Peyer's patch (tissue), 4 donors: ENCODE measurements around the gene FXN. TPM values are rescaled to one million over a fixed set of nuclear protein-coding genes. Genes with fewer than 3 reads are reported as not detected.
"Not testable (repeated sequence)": the region's sequence is repeated elsewhere in the genome, so short reads cannot be mapped to it uniquely, and the experiment has no call there.

Source experiments
- DNase-seq, 3 donors: peaks; one replicate each; pipeline ENCODE4 v3.0.0-alpha.2; 2017 to 2019
- H3K27ac ChIP-seq, 4 donors: fragments of 200-600 bp; sonication (generic); one replicate each; pipeline ENCODE4 v1.5.1; 2016 to 2019
- H3K27me3 ChIP-seq, 2 donors: fragments of 200-600 bp; sonication (generic); one replicate each; pipeline ENCODE4 v1.5.1; 2019
- H3K36me3 ChIP-seq, 3 donors: fragments of 200-600 bp; sonication (generic); one replicate each; pipeline ENCODE4 v1.5.1; 2016 to 2019
- H3K4me1 ChIP-seq, 4 donors: fragments of 200-600 bp; sonication (generic); one replicate each; pipeline ENCODE4 v1.5.1; 2016 to 2019
- H3K4me3 ChIP-seq, 4 donors: fragments of 200-600 bp; sonication (generic); 1 replicate in 3 of 4; 2 replicates in 1 of 4; pipeline ENCODE4 v1.5.1; 2016 to 2019; ENCODE audit warnings: mild to moderate bottlenecking in 1 of 4
- H3K9me3 ChIP-seq, 4 donors: fragments of 200-600 bp; sonication (generic); one replicate each; pipeline ENCODE4 v1.5.1; 2016 to 2019; ENCODE audit warnings: mild to moderate bottlenecking in 1 of 4
- POLR2A ChIP-seq, 2 donors: fragments of 450-650 bp; IDR thresholded peaks; one replicate each; pipeline ENCODE4 v1.5.1; 2017; ENCODE audit warnings: antibody characterized with exemption in 2 of 2, mild to moderate bottlenecking in 2 of 2, moderate library complexity in 2 of 2
- total RNA-seq, 4 donors: library from RNA; depleted of rRNA; stranded (reverse); fragments of >200 nt; gene quantifications; one replicate each; pipeline ENCODE4 v1.1.0, GENCODE V29; 2016
- TF ChIP-seq, protein P1 (sequence below), 6 experiments: fragments of 450-650 bp in 4 of 6; fragments of 200-600 bp in 2 of 6; sonication (generic) in 1 of 6; IDR thresholded peaks; one replicate each; pipeline ENCODE4 v1.5.1; 2017 to 2019; ENCODE audit warnings: antibody characterized with exemption in 6 of 6, mild to moderate bottlenecking in 3 of 6, moderate library complexity in 1 of 6

Gene FXN
- total RNA-seq, 4 donors from 2014 or later: 1.7 to 4.2 (median 2.7) TPM

DNA sequence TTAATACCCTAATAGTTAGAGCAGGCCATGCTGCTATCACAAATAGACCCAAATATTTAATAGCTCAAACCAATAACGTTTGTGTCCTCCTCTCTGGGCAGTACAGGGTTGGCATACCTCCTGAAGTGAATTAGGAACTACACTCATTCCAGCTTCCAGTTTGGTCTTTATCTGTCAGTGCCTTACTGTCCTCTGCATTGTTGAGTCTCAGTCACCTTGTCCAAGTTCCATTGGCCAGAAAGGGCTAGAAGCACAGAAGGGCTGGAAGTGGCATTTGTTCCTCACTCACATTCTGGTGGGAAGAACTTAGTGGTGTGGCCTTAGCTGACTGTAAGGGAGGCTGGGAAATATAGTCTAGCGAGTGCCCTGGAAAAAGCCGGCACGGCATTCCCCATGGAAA, 11.2 kb downstream of the FXN start:
- Histone ChIP-seq H3K27ac (no peak overlapping the region), H3K9me3 (no peaks in the 10 kb centered on the region), H3K4me3 (no peak overlapping the region), H3K27me3 (no peaks in the 10 kb centered on the region), H3K36me3 (peaks cover 0 to 16% (median 0%) of the 10 kb centered on the region in 3 donors), H3K4me1 (no peaks in the 10 kb centered on the region)
- TF ChIP-seq POLR2A (IDR thresholded peaks at IDR 0.05): no peak
- TF ChIP-seq, protein P1, sequence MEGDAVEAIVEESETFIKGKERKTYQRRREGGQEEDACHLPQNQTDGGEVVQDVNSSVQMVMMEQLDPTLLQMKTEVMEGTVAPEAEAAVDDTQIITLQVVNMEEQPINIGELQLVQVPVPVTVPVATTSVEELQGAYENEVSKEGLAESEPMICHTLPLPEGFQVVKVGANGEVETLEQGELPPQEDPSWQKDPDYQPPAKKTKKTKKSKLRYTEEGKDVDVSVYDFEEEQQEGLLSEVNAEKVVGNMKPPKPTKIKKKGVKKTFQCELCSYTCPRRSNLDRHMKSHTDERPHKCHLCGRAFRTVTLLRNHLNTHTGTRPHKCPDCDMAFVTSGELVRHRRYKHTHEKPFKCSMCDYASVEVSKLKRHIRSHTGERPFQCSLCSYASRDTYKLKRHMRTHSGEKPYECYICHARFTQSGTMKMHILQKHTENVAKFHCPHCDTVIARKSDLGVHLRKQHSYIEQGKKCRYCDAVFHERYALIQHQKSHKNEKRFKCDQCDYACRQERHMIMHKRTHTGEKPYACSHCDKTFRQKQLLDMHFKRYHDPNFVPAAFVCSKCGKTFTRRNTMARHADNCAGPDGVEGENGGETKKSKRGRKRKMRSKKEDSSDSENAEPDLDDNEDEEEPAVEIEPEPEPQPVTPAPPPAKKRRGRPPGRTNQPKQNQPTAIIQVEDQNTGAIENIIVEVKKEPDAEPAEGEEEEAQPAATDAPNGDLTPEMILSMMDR (IDR thresholded peaks at IDR 0.05): no peak
- DNase-seq: no peak

DNA sequence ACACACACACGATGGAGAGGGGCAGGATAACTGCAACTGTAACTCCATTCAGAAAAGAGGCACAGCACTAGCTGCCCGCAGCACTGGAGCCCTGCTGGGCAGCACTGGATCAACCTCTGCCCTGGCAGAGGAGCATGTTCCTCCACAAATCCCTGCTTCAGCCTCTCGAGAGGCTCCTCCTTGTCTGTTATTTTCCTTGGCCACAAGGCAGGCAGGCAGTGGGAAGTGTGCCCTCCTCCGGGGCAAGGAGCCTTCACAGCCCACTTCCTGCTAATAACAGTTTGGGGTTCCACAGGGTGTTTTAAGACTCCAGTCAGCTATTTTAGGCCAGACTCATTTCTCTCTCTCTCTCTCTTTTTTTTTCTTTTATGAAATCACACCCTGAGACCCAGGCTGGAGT, 11.8 kb downstream of the FXN start:
- Histone ChIP-seq H3K9me3 (no peaks in the 10 kb centered on the region), H3K27ac (no peak overlapping the region), H3K4me1 (no peaks in the 10 kb centered on the region), H3K4me3 (no peak overlapping the region), H3K27me3 (no peaks in the 10 kb centered on the region), H3K36me3 (peaks cover 0 to 16% (median 0%) of the 10 kb centered on the region in 3 donors)
- TF ChIP-seq, protein P1 (IDR thresholded peaks at IDR 0.05): no peak
- DNase-seq: no peak

DNA sequence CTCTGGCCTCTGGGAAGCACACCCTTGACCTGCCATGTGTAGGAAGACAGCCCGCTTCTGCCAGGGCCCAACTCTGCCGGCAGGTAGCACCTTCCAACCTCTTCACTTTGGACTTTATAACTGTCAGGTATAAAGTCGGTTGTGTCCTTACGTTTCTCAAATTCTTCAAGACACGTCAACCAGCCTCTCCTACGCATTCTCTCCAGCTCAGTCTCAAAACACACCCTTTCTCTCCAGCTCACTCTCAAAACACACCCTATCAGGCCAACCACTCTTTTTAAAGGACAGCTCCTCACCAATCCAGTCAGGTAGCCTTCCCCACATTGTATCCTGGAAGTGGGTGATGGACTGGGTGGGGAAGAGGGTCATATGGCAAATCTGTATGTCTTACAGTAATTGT, 13.5 kb downstream of the FXN start:
- TF ChIP-seq POLR2A (IDR thresholded peaks at IDR 0.05): no peak
- TF ChIP-seq, protein P1 (IDR thresholded peaks at IDR 0.05): no peak
- peaks cover 0 to 16% (median 0%) of the 10 kb centered on the region in 3 donors for H3K36me3 ChIP-seq
- H3K4me1 ChIP-seq: no peaks in the 10 kb centered on the region
- no peak overlapping the region for H3K27ac ChIP-seq
- DNase-seq: no peak
- no peaks in the 10 kb centered on the region for H3K27me3 ChIP-seq
- H3K4me3 ChIP-seq: no peak overlapping the region
- no peaks in the 10 kb centered on the region for H3K9me3 ChIP-seq

DNA sequence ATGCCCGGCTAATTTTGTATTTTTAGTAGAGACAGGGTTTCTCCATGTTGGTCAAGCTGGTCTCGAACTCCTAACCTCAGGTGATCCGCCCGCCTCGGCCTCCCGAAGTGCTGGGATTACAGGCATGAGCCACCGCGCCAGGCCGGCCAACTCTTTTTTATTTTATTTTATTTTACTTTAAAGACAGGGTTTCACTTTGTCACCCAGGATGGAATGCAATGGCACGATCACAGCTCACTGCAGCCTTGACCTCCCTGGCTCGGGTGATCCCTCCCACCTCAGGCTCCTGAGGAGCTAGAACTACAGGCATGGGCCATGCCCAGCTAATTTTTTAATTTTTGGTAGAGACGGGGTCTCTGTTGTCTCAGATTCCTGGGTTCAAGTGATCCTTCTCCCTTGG, 15.4 kb downstream of the FXN start:
- not testable (repeated sequence) for H3K4me1 ChIP-seq, H3K27me3 ChIP-seq, H3K9me3 ChIP-seq, DNase-seq, H3K27ac ChIP-seq, H3K4me3 ChIP-seq
- peaks cover 0 to 16% (median 0%) of the 10 kb centered on the region in 3 donors for H3K36me3 ChIP-seq

DNA sequence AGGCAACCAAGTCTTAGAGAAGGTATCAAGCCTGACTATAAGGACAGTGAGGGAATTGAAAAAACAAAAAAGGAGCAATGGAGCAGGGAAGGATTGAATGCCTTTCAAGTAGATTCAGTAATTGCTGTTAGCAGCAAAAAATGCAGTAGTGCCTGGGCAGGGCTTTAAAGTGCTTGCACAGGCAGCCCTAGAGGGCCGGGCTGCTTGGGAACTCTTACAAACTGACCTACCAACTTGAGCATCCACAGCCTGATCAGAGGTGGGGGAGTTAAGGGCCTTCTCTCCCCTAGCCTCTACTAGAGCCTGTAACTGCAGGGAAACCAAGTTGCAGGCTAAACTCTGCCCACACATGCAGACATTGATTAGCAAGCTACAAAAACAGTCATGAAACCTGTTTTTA, 19.4 kb downstream of the FXN start:
- no peak for DNase-seq
- H3K27ac ChIP-seq: no peak overlapping the region
- no peaks in the 10 kb centered on the region for H3K36me3 ChIP-seq
- H3K4me3 ChIP-seq: no peak overlapping the region
- no peaks in the 10 kb centered on the region for H3K27me3 ChIP-seq
- no peaks in the 10 kb centered on the region for H3K4me1 ChIP-seq
- no peak for TF ChIP-seq POLR2A (IDR thresholded peaks at IDR 0.05)
- TF ChIP-seq, protein P1 (IDR thresholded peaks at IDR 0.05): no peak
- H3K9me3 ChIP-seq: no peaks in the 10 kb centered on the region

DNA sequence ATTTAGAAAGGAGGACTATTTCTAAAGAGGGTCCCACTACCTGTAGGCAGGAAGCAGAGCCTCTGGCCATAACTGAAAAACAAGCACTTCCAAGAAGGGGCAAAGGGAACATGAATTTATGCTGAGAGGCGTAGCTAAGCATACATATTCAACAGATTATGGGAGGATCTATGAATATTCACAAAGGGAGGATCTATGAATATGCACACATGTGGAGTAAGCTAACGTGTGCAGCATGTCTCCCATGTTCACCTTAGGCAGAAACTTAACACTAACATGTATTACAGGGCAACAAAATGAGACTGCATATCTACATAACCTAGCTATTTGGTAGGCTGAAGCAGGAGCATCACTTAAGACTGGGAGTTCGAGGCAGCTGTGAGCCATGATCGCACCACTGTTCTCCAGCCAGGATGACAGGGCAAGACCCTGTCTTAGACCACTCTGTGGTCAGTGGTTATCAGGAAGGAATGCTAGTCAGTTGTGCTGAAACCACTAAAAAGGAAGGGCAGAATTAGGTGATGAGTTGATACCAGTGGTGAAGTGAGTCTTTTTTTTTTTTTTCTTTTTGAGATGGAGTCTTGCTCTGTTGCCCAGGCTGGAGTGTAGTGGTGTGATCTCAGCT, 20.8 kb downstream of the FXN start:
- no peak for TF ChIP-seq POLR2A (IDR thresholded peaks at IDR 0.05)
- TF ChIP-seq, protein P1 (IDR thresholded peaks at IDR 0.05): no peak

More for the DNA sequence above, 20.8 kb downstream of the FXN start:
- H3K36me3 ChIP-seq: no peaks in the 10 kb centered on the region
- no peaks in the 10 kb centered on the region for H3K9me3 ChIP-seq
- no peak overlapping the region for H3K4me3 ChIP-seq
- no peaks in the 10 kb centered on the region for H3K4me1 ChIP-seq
- DNase-seq: no peak
- H3K27me3 ChIP-seq: no peaks in the 10 kb centered on the region
- no peak overlapping the region for H3K27ac ChIP-seq
